ENCODE results near the gene CTDSPL2. TPM values are rescaled to one million over a fixed set of nuclear protein-coding genes. Genes with fewer than 3 reads are reported as not detected.

CTDSPL2 gene
- total and polyA plus RNA-seq, 2 of the 4 experiments (the other 2 are of a cell fraction) = 17.3 to 47.3 TPM

- Histone ChIP-seq H3K18ac (ENCODE audit: low read depth, low read length) (no peak overlapping the region), H3K4me1 (ENCODE audit: control insufficient read depth, insufficient read depth, low read length) (peaks cover 6% of the 10 kb centered on the region), H3K4me2 (ENCODE audit: low read depth, low read length) (no peak overlapping the region), H3K23ac (ENCODE audit: low read depth, low read length) (no peak overlapping the region), H3K4me3 (ENCODE audit: insufficient read depth, low read depth, low read length) (no peak overlapping the region), H3K36me3 (ENCODE audit: control insufficient read depth, insufficient read depth, low read length) (peaks cover 7% of the 10 kb centered on the region), H4K20me1 (ENCODE audit: insufficient read depth, low read length) (peaks cover 15% of the 10 kb centered on the region; the same call in 1 of the 2 replicates), H3K14ac (replicated peaks; ENCODE audit: low read depth, low read length) (no peak overlapping the region), H3K4ac (ENCODE audit: low read depth, low read length) (no peak overlapping the region), H3K9ac (ENCODE audit: low read depth, low read length) (no peak overlapping the region), H3K79me1 (ENCODE audit: low read depth in 1 of 2, low read length in 2 of 2) (peaks cover 22 to 37% of the 10 kb centered on the region in 2 experiments), H4K8ac (ENCODE audit: low read depth in 2 of 2, low read length in 2 of 2) (no peak overlapping the region), H2BK120ac (ENCODE audit: low read depth, low read length) (no peak overlapping the region), H2AK9ac (replicated peaks; ENCODE audit: low read depth, low read length, poor library complexity) (no peak overlapping the region), H2BK15ac (ENCODE audit: low read depth, low read length) (no peak overlapping the region), H2AFZ (replicated peaks; ENCODE audit: low read length, poor library complexity) (no peak overlapping the region), H3K56ac (ENCODE audit: extremely low read depth, insufficient read depth, low read length) (no peak overlapping the region), H2BK20ac (ENCODE audit: low read depth, low read length) (no peak overlapping the region), H4K5ac (ENCODE audit: low read depth, low read length) (no peak overlapping the region), H3K27me3 (ENCODE audit: control insufficient read depth, insufficient read depth, low read length) (no peaks in the 10 kb centered on the region), H3K9me3 (ENCODE audit: control insufficient read depth, insufficient read depth, low read length) (no peaks in the 10 kb centered on the region), H2AK5ac (ENCODE audit: low read depth, low read length) (no peak overlapping the region), H3K9me1 (ENCODE audit: insufficient read depth, low read length) (peaks cover 7% of the 10 kb centered on the region), H3K27ac (ENCODE audit: insufficient read depth, low read length) (no peak overlapping the region), H4K91ac (ENCODE audit: insufficient read depth, low read depth, low read length) (no peak overlapping the region), H2BK5ac (ENCODE audit: low read depth, low read length, poor library complexity, severe bottlenecking) (no peak overlapping the region)
- no TSS peak for BruUV-seq (replicated peaks)
- WGBS, 2 experiments (ENCODE audit: extremely low coverage in 2 of 2, insufficient read length in 1 of 2) = no CpG with 5 or more reads among the region's 3 CpGs
- TF ChIP-seq RCOR1 (IDR thresholded peaks at IDR 0.05; ENCODE audit: insufficient replicate concordance, low read length) = no peak
- POLR2A ChIA-PET (ENCODE audit: unreplicated experiment) = no interaction called here
- ATAC-seq (ENCODE audit: low read depth) (no peak), DNase-seq (no peak)
- in situ Hi-C loops (cut with MboI; ENCODE audit: low sequenced_read_pairs) = no loop called here
- intact Hi-C loops (cut with micrococcal nuclease) = loop anchor here (10.0 kb wide), 1 partner anchor 138 kb away; no protein-coding TSS in a partner anchor
- dilution Hi-C loops (cut with HindIII; ENCODE audit: low sequenced_read_pairs, unreplicated experiment) = no loop called here
- CTCF ChIA-PET = interaction anchor here (1.1 kb wide), 1 partner anchor 9 kb away, joined by 5 read pairs; no protein-coding TSS in a partner anchor
Observed at GRCh38 chr15:44492672-44493071, 65.2 kb downstream of the CTDSPL2 start.

Measured in IMR-90 (cell line).